Measurements from ENCODE around the gene PVRIG. TPM values are rescaled to one million over a fixed set of nuclear protein-coding genes. Genes with fewer than 3 reads are reported as not detected.
"Not testable (repeated sequence)": the region's sequence is repeated elsewhere in the genome, so short reads cannot be mapped to it uniquely, and the experiment has no call there.

Gene PVRIG
- total RNA-seq, result not detected in 2 replicates

- H4K20me1 ChIP-seq (ENCODE audit: insufficient read depth, low read length); H3K4me2 ChIP-seq (ENCODE audit: insufficient read depth, low read length); H3K36me3 ChIP-seq (ENCODE audit: insufficient read depth, low read length); H3K79me2 ChIP-seq (ENCODE audit: insufficient read depth, low read length); H3K4me3 ChIP-seq (ENCODE audit: insufficient read depth, low read length); H3K9me3 ChIP-seq (ENCODE audit: low read depth, low read length); H3K27ac ChIP-seq (ENCODE audit: low read depth, low read length); H3K27me3 ChIP-seq (ENCODE audit: insufficient read depth, low read length); DNase-seq (ENCODE audit: insufficient read length, low spot score, missing footprints); H3K4me1 ChIP-seq (ENCODE audit: insufficient read depth, low read length); H2AFZ ChIP-seq (ENCODE audit: low read length): not testable (repeated sequence)
These were observed at the start of gene PVRIG for GRCh38 chr7:100219801-100220585. Gene PVRIG, plus strand, starts transcription at chr7:100219949. Its CDS starts 22 bp downstream, at chr7:100219971.

GRCh38 chr7:100170101-100170897 lies 49.5 kb upstream of the PVRIG start:
- Histone ChIP-seq H3K36me3 (ENCODE audit: insufficient read depth, low read length) (no peaks in the 10 kb centered on the region), H4K20me1 (ENCODE audit: insufficient read depth, low read length) (no peaks in the 10 kb centered on the region), H2AFZ (ENCODE audit: low read length) (no peak overlapping the region), H3K27ac (ENCODE audit: low read depth, low read length) (no peak overlapping the region), H3K79me2 (ENCODE audit: insufficient read depth, low read length) (no peaks in the 10 kb centered on the region), H3K4me1 (ENCODE audit: insufficient read depth, low read length) (peaks cover 9% of the 10 kb centered on the region), H3K27me3 (ENCODE audit: insufficient read depth, low read length) (peaks cover 30% of the 10 kb centered on the region), H3K4me3 (ENCODE audit: insufficient read depth, low read length) (no peak overlapping the region), H3K9me3 (ENCODE audit: low read depth, low read length) (no peaks in the 10 kb centered on the region), H3K4me2 (ENCODE audit: insufficient read depth, low read length) (no peak overlapping the region)
- DNase-seq (ENCODE audit: insufficient read length, low spot score, missing footprints), result peak; percentile 42
- TF ChIP-seq, protein P1, sequence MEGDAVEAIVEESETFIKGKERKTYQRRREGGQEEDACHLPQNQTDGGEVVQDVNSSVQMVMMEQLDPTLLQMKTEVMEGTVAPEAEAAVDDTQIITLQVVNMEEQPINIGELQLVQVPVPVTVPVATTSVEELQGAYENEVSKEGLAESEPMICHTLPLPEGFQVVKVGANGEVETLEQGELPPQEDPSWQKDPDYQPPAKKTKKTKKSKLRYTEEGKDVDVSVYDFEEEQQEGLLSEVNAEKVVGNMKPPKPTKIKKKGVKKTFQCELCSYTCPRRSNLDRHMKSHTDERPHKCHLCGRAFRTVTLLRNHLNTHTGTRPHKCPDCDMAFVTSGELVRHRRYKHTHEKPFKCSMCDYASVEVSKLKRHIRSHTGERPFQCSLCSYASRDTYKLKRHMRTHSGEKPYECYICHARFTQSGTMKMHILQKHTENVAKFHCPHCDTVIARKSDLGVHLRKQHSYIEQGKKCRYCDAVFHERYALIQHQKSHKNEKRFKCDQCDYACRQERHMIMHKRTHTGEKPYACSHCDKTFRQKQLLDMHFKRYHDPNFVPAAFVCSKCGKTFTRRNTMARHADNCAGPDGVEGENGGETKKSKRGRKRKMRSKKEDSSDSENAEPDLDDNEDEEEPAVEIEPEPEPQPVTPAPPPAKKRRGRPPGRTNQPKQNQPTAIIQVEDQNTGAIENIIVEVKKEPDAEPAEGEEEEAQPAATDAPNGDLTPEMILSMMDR (IDR thresholded peaks at IDR 0.05; ENCODE audit: extremely low read depth, low read depth, low read length), result no peak

DNA sequence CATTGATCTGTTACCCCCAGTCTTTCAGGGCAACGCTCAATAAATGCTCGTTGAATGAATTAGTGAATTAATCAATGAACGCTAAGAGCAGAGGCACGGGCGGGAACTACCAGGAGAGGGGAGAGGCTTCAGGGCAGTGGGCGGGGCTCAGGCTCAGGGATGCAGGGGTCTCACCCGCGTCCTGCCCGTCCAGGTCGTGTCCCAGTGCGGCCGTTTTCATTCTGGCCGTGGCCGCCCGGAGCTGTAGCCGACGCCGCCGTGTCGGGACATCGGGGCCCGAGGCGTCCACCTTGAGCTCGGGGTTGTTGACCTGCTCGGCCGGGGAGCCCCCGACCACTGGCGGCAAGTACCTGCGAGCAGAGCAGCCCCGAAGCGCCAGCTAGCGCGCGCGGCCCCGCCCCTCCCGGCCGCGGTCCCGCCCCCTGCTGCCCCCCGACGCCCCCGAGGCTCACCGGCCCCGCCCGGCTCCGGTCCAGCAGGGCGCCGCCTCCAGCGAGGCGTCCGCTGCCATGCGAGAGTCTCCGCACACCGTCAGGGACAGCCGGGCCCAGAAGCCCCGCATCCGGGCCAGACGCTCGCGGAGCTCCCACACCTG lies 48.6 kb upstream of the PVRIG start:
- Histone ChIP-seq H3K79me2 (ENCODE audit: insufficient read depth, low read length) (no peaks in the 10 kb centered on the region), H3K27ac (ENCODE audit: low read depth, low read length) (no peak overlapping the region), H3K4me1 (ENCODE audit: insufficient read depth, low read length) (peaks cover 9% of the 10 kb centered on the region), H4K20me1 (ENCODE audit: insufficient read depth, low read length) (no peaks in the 10 kb centered on the region), H3K4me3 (ENCODE audit: insufficient read depth, low read length) (peak overlapping the region; percentile 16), H2AFZ (ENCODE audit: low read length) (no peak overlapping the region), H3K4me2 (ENCODE audit: insufficient read depth, low read length) (no peak overlapping the region), H3K9me3 (ENCODE audit: low read depth, low read length) (no peaks in the 10 kb centered on the region), H3K27me3 (ENCODE audit: insufficient read depth, low read length) (peaks cover 30% of the 10 kb centered on the region), H3K36me3 (ENCODE audit: insufficient read depth, low read length) (no peaks in the 10 kb centered on the region)
- peak; percentile 85 for DNase-seq (ENCODE audit: insufficient read length, low spot score, missing footprints)
- TF ChIP-seq, protein P1 (IDR thresholded peaks at IDR 0.05; ENCODE audit: extremely low read depth, low read depth, low read length), result no peak

GRCh38 chr7:100171840-100172239 lies 47.9 kb upstream of the PVRIG start:
- no peaks in the 10 kb centered on the region for H4K20me1 ChIP-seq (ENCODE audit: insufficient read depth, low read length)
- H3K79me2 ChIP-seq (ENCODE audit: insufficient read depth, low read length), result no peaks in the 10 kb centered on the region
- H3K4me3 ChIP-seq (ENCODE audit: insufficient read depth, low read length), result no peak overlapping the region
- no peaks in the 10 kb centered on the region for H3K9me3 ChIP-seq (ENCODE audit: low read depth, low read length)
- DNase-seq (ENCODE audit: insufficient read length, low spot score, missing footprints), result peak; percentile 45
- peaks cover 14% of the 10 kb centered on the region for H3K4me1 ChIP-seq (ENCODE audit: insufficient read depth, low read length)
- no peak overlapping the region for H2AFZ ChIP-seq (ENCODE audit: low read length)
- H3K36me3 ChIP-seq (ENCODE audit: insufficient read depth, low read length), result no peaks in the 10 kb centered on the region
- TF ChIP-seq, protein P1 (IDR thresholded peaks at IDR 0.05; ENCODE audit: extremely low read depth, low read depth, low read length), result no peak
- peaks cover 24% of the 10 kb centered on the region for H3K27me3 ChIP-seq (ENCODE audit: insufficient read depth, low read length)
- no peak overlapping the region for H3K27ac ChIP-seq (ENCODE audit: low read depth, low read length)
- H3K4me2 ChIP-seq (ENCODE audit: insufficient read depth, low read length), result no peak overlapping the region

Measured in osteoblast (primary cell).